GM12892 (cell line): Measurements from ENCODE around the gene LRP2.

ENCODE experiments used
- POLR2A ChIP-seq: IDR thresholded peaks from 2 replicates; pipeline ENCODE4 v1.6.1; 2011; ENCODE audit warnings: low read depth, low read length, control low read depth
- POLR2AphosphoS5 ChIP-seq: IDR thresholded peaks from 2 replicates; pipeline ENCODE4 v1.6.1; 2011; ENCODE audit warnings: low read depth, low read length, control low read depth
- TAF1 ChIP-seq: IDR thresholded peaks from 2 replicates; pipeline ENCODE4 v1.6.1; 2011; ENCODE audit warnings: low read depth, mild to moderate bottlenecking, control low read depth, low read length, borderline replicate concordance

DNA sequence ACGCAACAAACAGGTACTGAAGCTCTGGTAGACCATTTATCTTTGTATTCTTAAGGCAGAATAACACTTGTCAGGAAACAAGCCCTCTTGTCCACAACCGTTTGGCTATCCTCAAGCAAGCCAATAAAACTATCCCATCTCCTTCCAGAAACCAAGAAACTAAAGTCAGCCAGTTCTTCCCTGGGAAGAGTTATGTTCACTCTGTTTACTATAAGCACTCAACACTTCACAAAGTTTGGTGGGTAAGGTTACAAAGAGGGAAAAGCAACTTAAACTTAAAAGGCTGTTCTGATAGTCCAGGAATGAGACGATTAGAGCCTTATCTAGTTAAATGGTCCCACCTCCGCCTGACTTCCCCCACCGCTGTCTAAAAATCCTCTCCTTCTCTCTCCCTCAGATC is 25.6 kb downstream of the LRP2 start:
- TF ChIP-seq POLR2AphosphoS5 = no peak
- TF ChIP-seq TAF1 = no peak
- no peak for TF ChIP-seq POLR2A
